Astrocyte of the spinal cord (primary cell): ENCODE measurements around the gene BDH2.
A peak's percentile ranks its signal among the peaks of the same experiment; 100 is the strongest.

Source experiments
- DNase-seq: peaks from one replicate; pipeline ENCODE4 v3.0.0; 2011; ENCODE audit warnings: low read depth, low spot score
- H3K4me3 ChIP-seq: 2 replicates; pipeline ENCODE4 v1.5.1; 2011; ENCODE audit warnings: low read depth, mild to moderate bottlenecking, low read length, moderate library complexity
- CTCF ChIP-seq: IDR thresholded peaks from 2 replicates; pipeline ENCODE4 v1.5.1; 2012; ENCODE audit warnings: low read depth, mild to moderate bottlenecking, low read length, inconsistent platforms
- in situ Hi-C: cut with HindIII; loops from 2 replicates; pipeline ENCODE4 v1.10.0; 2017; ENCODE audit warnings: low sequenced_read_pairs

BDH2 gene

DNA sequence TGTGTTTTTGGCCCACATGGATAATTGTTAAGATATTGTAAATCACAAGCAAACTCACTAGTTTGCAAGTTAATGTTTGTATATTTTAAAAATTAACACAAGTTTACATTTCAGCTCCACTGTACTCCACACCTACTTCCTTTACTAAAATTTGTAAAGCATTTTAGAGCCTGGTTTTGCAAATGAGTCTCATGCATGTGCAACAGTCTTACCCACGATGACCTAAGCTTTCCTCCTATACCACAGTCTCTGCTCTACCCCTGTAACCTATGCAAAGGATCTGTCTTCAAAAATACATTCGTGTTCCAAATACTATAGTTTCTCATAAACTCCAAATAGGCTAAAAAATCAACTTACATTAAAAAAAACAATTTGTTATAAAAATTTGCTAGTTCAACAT, 10.2 kb downstream of the BDH2 start:
- no peak for TF ChIP-seq CTCF
- no peak for DNase-seq
- in situ Hi-C loops: no loop called here
- no peak overlapping the region for H3K4me3 ChIP-seq

DNA sequence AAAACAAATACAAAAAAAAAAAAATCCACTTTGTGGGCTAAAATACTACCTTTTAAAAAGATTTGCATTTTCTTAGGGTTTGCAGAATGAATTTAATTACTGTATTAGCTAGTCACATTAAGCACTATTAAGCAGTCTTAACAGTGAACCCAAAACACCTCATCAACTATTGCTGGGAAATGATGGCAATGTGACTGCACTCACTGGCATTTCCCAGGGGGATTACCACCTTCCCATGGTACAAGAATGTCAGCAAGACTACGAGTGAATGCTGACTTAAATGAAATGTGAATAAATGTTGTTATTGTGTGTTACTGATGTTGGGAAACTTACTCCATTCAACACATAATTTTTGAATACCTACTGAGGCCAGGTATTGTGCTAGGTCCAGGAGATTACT, 13.1 kb downstream of the BDH2 start:
- no peak for TF ChIP-seq CTCF
- DNase-seq: no peak

DNA sequence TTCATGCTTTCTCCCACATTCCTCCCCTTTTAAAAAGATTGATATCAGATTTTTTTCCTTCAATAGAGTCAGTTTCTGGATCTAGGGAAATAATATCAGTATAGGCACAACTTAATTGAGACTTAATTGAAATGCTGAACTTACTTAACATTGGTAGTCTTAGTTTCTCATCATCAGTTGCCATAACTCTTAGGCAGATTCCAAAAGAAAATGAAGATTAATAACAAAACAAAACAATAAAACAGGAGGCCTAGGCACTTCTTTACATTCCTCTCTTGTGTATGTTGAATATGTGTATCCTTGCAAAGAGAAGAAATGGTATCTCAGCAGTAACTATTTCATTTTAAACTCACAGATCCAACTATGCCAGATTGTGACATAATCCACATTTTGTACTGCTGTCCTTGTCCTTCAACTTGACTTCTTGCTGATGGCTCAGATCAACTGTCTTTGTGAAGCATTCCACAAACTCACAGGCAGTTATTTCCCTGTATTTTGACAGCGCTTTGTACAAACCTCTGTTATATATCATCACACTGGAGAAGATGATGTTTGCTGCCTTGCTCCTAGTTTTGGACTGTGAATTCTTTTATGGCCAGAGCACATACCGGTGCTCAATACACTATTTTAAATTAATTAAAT, 14.0 kb downstream of the BDH2 start:
- no peak for DNase-seq
- H3K4me3 ChIP-seq: no peak overlapping the region
- in situ Hi-C loops: no loop called here
- TF ChIP-seq CTCF: no peak

More for the DNA sequence above, 13.1 kb downstream of the BDH2 start:
- H3K4me3 ChIP-seq: no peak overlapping the region
- in situ Hi-C loops: no loop called here

- in situ Hi-C loops: no loop called here
- DNase-seq: no peak
- no peak for TF ChIP-seq CTCF
- H3K4me3 ChIP-seq: no peak overlapping the region
These were observed 20.0 kb downstream of the BDH2 start for GRCh38 chr4:103079621-103080020.

DNA sequence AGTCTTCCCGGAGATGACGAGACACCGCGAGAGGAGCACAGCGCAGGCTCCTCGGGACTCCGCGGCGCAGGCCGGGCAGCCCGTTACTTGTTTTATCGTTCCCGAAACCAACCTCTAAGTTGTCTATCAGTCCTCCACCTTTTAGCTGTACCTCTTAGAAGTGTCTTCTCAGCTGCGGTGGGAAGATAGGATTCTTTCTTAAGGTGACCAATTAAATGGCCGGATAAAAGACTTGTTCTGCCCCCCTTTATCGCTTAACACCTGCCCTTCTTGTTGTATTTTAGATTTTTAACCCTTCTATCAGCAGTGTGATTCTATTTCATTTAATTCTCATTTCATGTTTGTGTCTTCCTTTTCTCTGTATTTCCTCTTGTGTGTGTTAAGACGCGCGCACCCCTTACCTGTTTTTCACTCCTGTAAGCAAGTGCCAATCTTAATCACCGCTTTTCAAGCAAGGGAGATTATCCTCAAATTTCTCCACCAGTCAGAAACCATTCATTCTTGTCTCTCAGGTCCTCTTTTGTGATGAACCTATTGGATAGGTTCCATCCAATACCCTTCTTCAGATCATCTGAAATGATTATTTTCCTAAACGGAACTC, 22.8 kb downstream of the BDH2 start, which contains the start of gene SLC9B2:
TSS of gene SLC9B2 (minus strand) at position 15 of the 601 bp plus-strand sequence. CDS start 9,211 bp downstream, outside the sequence.
- no peak for DNase-seq
- in situ Hi-C loops: no loop called here
- no peak for TF ChIP-seq CTCF
- H3K4me3 ChIP-seq: peak within 1 kb of the TSS; percentile 62

GRCh38 chr4:103075894-103076746, 23.5 kb downstream of the BDH2 start:
- in situ Hi-C loops: no loop called here
- peak overlapping the region; percentile 62 for H3K4me3 ChIP-seq
- DNase-seq: peak; percentile 72
- TF ChIP-seq CTCF: peak; percentile 10
